Hematopoietic multipotent progenitor cell treated with erythropoietin and hydrocortisone succinate and interleukin-3 and kit ligand, for 4 days (in vitro differentiated cells): ENCODE data around the gene PIGP.
"Not testable (repeated sequence)": the region's sequence is repeated elsewhere in the genome, so short reads cannot be mapped to it uniquely, and the experiment has no call there.

Experiments used
- DNase-seq: peaks from one replicate; pipeline ENCODE4 v3.0.0-alpha.2; 2015

Gene PIGP

DNA sequence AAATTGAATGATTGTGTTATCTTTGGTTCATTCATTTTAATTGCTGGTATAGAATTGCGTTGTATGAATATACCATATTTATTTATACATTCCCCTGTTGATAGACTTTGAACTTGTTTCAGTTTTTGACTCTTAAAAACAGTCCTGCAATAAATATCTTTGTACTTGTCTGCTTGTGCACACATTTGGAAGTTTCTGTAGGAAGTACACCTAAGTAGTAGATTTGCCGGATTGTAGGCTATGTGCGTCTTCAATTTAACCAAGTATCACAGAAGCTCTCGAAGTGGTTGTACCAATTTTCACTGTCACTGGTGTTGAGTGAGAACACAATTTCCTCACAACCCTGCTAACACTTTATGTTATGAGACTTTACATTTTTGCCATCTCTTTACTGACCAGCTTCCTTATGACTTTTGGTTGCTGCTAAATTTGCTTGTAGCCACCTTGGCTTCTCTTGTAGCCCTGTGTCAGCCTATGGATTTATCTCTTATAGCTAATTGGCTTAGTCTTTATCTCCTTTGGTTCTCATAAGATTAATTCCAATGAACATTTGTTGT is 2.4 kb upstream of the PIGP start:
- DNase-seq: no peak

DNA sequence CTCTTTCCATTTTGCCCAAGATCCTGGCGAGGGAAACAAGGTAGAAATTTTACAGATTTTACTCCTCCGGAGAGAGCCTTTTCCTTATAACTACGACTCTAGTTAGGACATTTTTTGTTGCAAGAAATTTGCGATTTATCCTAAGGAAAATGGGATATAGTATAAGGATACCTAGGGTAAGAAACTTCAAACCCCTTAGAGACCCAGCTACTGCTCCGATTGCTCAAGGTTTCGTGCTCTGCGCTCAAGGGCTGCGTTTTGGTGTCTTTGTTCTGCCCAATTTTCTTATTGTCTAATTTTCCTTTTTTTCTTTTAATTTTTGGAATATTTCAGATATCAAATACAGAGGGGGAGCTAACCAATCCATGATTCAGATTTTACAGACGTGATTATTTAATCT is 1.7 kb upstream of the PIGP start:
- no peak for DNase-seq

DNA sequence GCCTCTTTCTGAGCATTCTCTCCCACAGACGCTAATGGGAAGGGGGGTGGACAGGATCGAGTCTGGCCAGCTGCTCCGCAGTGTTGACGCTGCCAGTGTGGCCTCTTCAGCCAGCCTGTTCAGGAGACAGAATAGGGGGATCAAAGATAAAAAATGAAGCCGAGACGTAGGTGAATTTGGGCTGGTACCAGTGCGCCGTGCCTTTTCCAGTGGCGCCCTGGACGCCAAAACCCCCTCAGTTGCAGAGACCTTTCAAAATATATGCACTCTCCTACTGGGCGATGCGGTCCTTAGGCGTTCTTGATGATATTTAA is 1.3 kb upstream of the PIGP start:
- no peak for DNase-seq

DNA sequence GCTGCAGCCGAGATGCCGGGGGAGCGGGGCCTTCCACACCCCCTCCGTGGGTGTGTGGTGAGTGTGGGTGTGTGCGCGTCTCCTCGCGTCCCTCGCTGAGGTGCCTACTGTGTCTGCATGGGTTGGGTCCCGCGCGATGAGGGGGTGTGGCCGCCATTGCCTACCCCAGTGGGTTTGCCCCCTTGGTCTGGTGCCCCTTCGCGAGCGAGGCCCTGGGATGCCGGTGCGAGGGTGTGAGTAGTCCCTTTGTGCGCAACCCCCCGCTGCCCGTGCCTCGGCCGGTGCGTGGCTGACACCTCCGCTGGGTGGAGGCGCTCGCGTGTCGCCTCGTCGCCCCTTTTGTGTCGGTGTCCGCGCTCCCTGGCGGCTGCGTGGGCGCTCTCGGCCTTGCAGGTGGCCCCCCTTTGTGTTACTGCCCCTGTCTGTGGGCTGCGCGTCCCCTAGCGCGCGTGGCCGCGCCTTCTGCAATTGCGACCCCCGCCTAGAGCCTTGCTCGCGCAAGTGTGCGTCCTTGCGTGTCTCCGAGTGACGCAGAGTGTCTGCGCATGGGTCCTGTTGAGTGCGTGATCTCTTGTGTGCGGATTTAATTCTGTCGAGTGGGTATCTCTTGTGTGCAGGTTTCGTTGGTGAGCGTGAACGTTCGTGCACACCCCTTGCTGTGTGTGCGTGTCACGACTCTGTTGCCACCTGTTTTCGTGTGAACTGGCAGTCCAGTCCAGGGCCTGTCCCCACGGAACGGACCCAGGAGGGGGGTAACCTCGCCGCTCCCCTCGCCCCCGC is 736 bp upstream of the PIGP start:
- DNase-seq: peak; percentile 73

DNA sequence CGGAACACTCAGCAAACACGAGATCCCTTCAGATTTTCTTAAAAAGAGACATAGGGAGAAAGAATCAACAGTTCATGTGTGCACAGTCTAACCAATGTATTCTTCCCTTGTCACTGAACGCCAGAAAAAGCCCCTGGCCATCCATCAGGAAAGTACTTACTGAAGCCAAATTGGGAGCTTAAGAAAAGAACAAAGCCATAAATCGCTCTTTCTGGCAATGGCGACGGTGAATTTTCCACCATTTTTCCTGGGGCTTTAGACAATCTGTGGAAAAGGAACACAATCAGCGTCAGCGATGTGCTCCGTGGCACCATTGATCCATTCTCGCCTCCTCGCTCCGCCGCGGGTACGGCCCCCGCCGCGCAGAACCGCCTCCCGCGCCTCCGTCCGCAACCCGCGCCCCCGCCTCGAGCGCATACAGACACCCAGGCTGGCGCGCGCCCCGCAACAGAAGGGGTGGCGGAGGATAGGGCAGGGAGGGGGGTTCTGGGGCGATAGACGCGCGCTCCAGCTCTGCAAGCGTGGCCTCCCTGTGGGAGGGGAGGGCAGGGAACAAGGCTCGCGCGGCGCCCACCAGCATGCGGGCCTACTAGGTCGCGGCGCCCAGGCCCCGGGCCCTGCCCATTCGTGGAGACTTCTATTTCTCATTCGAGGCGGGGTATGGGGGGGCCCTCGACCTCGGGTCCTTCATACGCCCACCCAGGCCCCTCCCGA is 440 bp downstream of the PIGP start:
- DNase-seq: no peak

DNA sequence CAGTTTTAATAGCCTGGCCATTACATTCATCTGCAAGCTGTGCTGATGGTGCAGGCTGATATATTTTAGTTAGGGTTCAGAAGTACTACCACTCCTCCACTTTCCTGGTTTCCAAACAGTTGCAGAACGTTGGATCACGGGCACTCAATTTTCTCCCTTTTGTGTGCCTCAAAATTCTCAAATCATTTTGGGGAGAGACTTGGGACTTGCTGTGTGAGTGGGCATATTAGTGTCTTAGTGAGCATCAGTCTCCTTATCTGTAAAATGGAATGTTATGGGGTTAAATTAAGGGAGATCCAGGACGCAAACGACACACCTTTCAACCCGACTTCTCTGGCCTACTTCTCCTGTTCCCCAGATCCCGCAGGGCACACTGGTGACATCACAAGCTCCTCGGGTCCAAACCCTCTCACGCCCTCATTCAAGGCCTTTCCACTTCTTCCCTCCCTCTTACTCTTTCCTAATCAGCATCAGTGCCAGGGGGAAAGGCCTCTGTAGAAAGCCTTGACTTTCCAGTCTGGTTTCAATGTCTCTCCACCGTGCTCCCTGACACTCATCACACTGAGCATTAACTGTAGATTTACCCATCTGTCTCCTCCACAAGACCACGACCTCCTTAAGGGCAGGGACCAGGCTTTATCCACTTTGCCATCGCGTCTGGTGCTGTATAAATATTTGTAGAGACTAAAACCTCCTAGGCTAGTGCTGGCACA is 1.2 kb downstream of the PIGP start:
- DNase-seq: peak; percentile 49

DNA sequence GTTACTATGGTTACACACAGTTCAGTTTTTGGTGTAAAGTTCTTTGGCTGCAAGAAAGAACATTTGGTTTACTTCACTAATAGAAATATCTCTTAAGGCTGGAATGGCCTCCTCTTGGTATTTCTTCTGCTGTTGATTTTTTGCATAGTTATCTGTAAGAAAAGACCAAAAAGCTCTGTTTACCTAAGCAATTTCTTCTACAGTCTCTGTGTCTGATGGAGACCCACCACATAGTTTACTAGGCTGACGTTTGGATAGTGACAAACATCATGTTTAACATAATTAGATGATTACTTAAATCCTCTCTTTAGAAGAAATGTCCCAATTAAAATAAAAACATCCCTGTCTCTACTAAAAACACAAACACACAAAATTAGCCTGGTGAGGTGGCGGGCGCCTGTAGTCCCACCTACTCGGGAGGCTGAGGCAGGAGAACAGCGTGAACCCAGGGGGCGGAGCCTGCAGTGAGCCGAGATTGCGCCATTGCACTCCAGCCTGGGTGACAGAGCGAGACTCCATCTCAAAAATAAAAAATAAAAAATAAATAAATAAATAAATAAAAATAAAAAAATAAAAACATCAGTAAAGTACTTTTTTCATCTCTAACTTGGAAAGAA is 7.2 kb downstream of the PIGP start:
- DNase-seq: no peak

DNA sequence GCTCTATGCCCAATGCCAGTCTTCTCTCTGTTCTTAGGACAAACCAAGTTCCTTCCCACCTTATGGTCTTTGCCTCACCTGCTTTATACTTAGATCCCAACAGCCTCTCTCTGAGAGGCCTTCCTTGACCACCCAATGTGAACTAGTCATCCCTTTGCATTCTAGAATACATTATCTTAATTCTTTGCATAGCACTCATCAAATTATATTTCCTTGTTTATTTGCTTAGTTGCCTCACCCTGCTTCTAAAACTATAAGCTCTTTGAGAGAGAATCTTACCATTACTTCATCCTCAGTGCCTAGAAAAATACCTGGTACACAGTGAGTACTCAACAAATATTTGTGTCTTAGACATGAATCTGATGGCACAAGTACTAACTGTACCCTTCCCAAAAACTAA is 8.0 kb downstream of the PIGP start:
- DNase-seq: no peak

DNA sequence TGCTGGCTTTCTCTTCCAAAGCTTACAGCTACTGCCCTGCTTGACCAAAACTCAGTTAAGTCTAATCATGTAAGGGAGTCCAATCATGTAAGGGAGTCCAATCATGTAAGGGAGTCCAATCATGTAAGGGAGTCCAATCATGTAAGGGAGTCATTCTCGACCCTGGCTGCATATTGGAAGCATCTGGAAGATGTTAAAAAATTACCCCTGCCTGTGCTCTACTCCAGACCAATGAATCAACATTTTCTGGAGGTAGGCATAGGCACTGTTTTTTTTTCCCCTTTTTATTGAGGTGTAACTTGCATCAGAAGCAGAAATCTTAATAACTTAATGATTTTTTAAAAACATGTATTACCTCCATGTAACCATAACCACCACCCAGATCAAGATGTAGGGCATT is 9.4 kb downstream of the PIGP start:
- no peak for DNase-seq

DNA sequence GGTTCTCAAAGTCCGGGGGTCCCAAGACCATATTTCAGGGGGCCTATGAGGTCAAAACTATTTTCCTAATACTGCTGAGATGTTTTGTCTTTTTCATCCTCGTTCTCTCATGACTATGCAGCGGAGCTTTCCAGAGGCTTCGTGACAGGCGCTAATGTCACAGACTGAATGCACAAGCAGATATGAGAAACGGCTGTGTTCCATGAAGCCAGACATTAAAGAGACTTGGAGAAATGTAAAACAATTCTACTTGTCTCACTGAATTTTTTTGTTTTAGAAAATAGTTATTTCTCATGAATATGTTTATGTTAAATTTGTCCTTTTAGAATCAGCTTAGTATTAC is 10.3 kb downstream of the PIGP start:
- no peak for DNase-seq

DNA sequence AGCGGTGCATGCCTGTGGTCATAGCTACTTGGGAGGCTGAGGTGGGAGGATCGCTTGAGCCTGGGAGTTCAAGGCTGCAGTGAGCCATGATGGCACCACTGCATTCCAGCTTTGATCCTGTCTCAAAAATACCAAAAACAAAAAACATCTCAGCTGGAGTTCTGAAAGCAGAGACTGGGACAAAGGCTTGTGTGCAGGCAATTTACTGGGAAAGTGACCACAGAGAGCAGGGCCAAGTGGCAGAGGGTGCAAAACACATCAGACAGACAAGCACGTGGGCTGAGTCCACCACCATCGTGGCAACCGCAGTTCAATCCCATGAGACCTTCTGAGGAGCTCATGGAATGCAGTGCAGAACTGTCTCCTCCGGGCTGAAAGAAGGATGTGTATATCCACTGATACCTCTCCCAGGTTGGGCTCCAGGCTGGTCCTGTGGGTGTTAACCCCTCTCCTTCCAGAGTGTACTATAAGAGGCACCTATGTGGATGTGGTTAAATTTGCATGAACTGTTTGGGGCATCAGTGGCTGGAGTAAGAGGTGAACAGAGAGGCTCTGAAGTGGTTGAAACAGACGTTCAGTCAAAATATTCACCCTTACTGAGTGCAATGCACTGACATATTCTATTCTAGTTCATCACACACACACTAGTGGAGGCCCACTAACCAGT is 10.8 kb downstream of the PIGP start:
- DNase-seq: no peak

DNA sequence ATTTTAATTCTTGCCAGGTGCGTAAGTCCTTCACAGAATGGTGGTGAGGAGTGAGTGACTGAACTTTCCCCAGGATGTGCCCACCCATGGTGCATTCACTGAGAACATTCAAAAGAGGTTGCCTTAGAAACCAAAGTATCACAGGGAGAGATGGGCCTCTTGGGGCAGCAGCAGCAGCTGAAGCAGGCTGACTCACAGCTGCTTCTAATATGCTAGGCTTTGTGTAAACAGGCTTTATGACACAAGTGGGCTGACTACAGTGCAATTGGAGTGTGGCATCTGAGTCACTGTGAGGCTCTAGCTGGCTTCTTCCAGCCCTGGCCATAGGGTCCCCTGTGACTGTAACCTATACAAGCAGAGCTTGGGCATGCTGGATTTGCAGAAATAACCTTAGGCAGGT is 12.6 kb downstream of the PIGP start:
- peak; percentile 15 for DNase-seq

DNA sequence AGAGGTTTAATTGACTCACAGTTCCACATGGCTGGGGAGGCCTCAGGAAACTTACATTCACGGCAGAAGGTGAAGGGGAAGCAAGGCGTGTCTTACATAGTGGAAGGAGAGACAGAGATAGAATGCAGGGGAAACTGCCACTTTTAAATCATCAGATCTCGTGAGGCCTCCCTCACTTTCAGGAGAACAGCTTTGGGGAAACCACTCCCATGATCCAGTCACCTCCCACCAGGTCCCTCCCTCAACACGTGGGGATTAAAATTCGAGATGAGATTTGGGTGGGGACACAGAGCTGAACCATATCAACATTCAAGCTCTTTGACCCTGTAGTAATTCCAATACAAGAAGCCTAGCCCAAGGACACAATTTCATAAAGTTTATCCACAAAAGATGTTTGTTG is 13.7 kb downstream of the PIGP start:
- DNase-seq: no peak

DNA sequence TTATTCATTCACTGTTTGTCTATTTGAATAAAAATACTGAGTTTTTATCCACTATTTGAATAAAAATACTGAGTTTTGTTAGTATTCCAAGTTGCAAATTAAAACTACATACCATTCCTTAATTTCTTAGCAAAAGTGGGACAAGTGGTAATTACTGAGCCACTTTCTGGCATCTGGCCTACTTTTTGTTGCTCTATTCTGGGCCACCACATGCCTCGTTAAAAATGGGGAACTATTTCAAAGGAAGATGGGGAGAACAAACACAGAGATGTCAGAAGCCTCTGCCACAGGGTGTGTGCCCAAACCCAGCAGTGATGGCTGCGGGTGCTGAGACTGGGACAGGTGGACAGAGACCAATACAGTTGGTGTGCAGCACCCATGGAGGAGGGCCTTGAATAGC is 14.6 kb downstream of the PIGP start:
- DNase-seq: peak; percentile 24

DNA sequence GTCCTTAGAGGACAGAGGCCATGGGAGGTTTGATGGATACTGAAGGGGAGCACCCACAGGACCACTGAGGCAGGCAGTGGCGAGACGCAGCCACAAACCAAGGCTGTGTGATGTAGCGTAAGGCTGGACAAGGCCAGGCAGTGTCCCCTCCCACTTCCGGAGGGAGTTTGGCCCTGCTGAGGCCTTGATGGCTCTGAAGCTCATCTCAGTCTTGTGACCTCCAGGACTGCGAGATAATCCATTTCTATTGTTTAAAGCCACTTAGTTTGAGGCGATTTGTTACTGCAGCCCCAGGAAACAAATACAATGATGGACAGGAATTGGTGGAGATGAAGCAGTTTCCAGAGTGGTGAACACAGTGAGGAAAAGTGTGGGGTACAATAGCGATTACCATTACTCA is 15.3 kb downstream of the PIGP start:
- no peak for DNase-seq

DNA sequence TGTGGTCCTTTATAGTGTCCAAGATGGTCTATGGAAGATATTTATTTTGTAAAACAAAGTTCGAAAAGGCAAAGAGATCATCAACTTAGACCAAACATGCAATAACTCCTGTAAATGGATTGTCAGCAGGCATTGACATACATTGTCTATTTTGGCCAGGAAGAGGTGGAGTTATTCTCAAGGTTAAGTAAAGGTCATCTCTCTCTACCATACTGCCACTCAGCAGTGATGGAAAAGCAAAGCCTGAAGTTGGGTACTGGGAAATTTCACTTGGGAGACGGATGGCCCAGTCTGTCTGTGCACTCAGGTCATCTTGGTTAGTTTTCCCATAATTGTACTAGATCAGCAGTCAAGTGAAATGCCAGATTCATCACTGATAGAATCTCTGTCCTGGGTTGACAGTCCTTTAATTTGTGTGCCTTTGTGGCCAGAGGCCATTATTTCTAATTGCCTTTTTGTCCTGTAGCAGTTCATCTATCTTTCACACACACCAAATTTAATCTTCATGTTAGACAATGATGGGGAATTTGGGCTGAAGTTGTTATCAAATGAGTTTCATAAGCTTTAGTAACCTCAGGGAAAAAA is 17.5 kb downstream of the PIGP start:
- no peak for DNase-seq

DNA sequence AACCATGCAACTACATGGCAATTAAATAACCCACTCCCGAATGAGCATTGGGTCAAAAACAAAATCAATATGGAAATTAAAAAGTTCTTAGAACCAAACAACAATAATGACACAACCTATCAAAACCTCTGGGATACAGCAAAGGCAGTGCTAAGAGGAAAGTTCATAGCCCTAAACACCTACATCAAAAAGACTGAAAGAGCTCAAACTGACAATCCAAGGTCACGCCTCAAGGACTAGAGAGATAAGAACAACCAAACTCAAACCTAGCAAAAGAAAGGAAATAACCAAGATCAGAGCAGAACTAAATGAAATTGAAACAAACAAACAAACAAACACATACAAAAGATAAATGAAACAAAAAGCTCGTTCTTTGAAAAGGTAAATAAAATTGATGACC is 23.1 kb downstream of the PIGP start:
- not testable (repeated sequence) for DNase-seq

DNA sequence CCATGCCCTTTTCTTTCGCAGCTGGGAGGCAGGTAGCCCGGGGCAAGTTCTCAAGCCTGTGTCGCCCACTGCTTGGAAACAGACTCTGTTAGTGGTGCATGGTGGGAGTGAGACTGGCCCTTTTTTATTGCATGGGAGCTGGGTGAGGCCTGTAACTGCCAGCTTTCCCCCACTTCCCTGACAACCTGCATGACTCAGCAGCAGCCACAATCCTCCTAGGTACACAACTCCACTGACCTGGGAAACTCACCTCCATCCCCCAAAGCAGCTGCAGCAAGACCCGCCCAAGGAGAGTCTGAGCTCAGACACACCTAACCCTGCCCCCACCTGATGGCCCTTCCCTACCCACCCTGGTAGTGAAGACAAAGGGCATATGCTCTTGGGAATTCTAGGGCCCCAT is 25.8 kb downstream of the PIGP start:
- DNase-seq: no peak

DNA sequence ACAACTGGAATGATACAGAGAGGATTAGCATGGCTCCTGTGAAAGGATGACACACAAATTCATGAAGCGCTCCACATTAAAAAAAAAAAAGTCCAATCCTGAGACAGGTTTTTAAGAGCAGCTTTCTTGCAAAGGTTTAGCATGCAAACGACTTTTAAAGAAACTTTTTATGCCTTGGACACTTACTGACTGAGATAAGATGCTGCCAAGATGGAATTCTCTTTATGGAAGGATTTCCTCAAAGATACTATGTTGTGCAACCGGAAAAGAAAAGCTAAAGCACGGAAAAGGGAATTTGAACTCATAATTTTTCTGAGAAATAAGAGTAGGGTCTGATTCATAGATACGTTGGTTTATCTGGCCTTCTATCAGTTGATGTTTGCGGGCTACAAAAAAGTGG is 27.3 kb downstream of the PIGP start:
- DNase-seq: no peak

DNA sequence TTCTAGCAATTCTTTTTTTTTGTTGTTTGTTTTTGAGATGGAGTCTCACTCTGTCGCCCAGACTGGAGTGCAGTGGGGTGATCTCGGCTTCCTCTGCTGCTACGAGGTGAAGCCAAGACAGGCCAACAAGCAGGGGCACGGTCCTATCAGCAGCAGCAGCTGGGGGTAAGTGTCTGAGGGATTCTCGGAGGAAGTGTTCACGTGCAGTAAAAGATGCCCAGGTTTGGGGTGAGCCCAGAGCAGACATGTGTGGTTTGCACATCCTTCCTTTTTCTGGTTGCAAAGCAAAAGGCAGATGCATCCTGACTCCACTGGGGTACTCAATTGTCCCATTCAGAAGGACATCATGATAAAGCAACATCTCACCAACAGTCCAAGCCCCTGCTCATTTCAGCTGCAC is 27.7 kb downstream of the PIGP start:
- DNase-seq: peak; percentile 91

DNA sequence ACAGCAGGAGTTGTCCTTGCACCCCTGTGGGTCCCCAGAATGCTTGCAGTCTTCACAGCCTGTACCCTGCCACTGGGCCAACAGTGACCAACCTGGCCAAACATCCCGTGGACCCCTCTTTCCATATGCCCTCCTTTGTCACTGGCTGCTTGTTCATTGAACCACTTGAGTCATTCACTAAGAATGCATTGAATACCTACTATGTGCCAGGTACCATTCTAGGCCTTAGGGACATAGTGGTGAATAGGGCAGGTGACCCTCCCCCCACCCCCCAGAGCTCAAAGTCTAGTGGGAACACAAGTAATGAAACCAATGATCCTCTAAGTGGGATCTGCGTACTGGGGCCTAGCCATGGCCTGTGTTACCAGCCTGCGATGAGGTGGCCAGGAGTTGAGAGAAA is 28.2 kb downstream of the PIGP start:
- no peak for DNase-seq

DNA sequence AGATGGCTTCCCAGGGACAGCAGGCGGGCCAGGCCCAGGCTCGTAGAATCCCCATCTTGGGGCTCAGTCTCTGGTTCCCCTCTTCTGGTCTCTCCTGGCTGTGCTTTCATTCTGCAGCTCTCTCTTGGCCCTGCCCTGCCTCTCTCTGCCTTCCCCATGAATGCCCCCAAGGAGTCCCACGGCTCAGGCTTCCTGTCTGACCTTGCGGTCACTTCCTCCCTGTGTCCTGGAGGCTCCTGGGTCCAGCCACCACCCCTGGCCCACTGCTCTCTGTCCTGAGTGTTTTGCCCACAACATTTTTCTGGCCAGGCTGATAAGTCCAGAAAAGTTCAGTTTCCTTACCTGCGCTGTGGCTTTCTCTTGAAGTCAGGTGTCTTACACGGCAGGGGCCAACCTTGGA is 29.1 kb downstream of the PIGP start:
- DNase-seq: no peak
